HCT116 (cell line): ENCODE results near the gene OR4Q3. TPM values are rescaled to one million over a fixed set of nuclear protein-coding genes. Genes with fewer than 3 reads are reported as not detected.
"Not testable (repeated sequence)": the region's sequence is repeated elsewhere in the genome, so short reads cannot be mapped to it uniquely, and the experiment has no call there.

Experiments
- ATAC-seq: fragments of 200-7000 bp; cut with Tn5 transposase; 2 replicates; pipeline ENCODE4 v1.9.1; 2020; ENCODE audit warnings: mild to moderate bottlenecking, moderate library complexity
- BruUV-seq: library from RNA; stranded (reverse); fragments of 400-500 nt; replicated peaks from 2 replicates; lab custom pipeline; 2021; lab: Mats Ljungman, UMichigan
- CTCF ChIA-PET: fragments of 300-600 bp; sonication (Branson Sonifier 250); formaldehyde crosslinking; loops from one replicate; lab custom pipeline; 2021; ENCODE audit warnings: antibody characterized with exemption; lab: Charles Lee
- POLR2A ChIA-PET: fragments of 300-600, 350-600 bp; sonication (Branson Sonifier 250); formaldehyde crosslinking; loops from one replicate; lab custom pipeline; 2021; ENCODE audit warnings: antibody characterized with exemption; lab: Charles Lee
- RAD21 ChIA-PET, 2 experiments: fragments of 300-600 bp; sonication (Branson Sonifier 250); formaldehyde crosslinking; loops; one replicate each; lab custom pipeline; 2023; ENCODE audit warnings: low total read pairs in 2 of 2; ENCODE audit not compliant: uncharacterized antibody in 2 of 2, unreplicated experiment in 2 of 2, low non-redundant PET in 1 of 2; lab: Charles Lee
- DNase-seq: peaks from one replicate; pipeline ENCODE4 v3.0.0-alpha.2; 2010; ENCODE audit warnings: low read depth, low spot score
- H2AFZ ChIP-seq: fragments of 200-600 bp; shearing (Covaris generic), sonication (generic); 2 replicates; pipeline ENCODE4 v1.6.1; 2017; ENCODE audit warnings: low read depth, mixed run types, mixed read lengths, antibody characterized with exemption, low read length; ENCODE audit not compliant: poor library complexity, severe bottlenecking
- H3K27ac ChIP-seq: 2 replicates; pipeline ENCODE4 v1.5.1; 2012; ENCODE audit warnings: low read depth, low read length
- H3K27me3 ChIP-seq: fragments of 200-600 bp; sonication (generic); 2 replicates; pipeline ENCODE4 v1.6.1; 2016; ENCODE audit warnings: mixed run types, low read length, mixed read lengths; ENCODE audit not compliant: insufficient read depth
- H3K36me3 ChIP-seq, 2 experiments: fragments of 200-500 bp in 1 of 2; fragments of 200-600 bp in 1 of 2; sonication (Bioruptor generic) in 1 of 2; sonication (generic) in 1 of 2; 2 replicates each; pipeline versions ENCODE4 v1.5.1 to v1.6.1; 2014 to 2016; ENCODE audit warnings: low read length in 2 of 2, inconsistent platforms in 1 of 2, mixed read lengths in 1 of 2, mixed run types in 1 of 2; ENCODE audit not compliant: insufficient read depth in 2 of 2, control insufficient read depth in 1 of 2
- H3K4me1 ChIP-seq, 2 experiments: fragments of 200-600 bp in 1 of 2; sonication (generic) in 1 of 2; 2 replicates each; pipeline versions ENCODE4 v1.5.1 to v1.6.1; 2012 to 2017; ENCODE audit warnings: low read length in 2 of 2, inconsistent platforms in 1 of 2, mild to moderate bottlenecking in 1 of 2, mixed read lengths in 1 of 2, mixed run types in 1 of 2, moderate library complexity in 1 of 2; ENCODE audit not compliant: insufficient read depth in 2 of 2, control insufficient read depth in 1 of 2
- H3K4me2 ChIP-seq: fragments of 200-600 bp; sonication (generic); 2 replicates; pipeline ENCODE4 v1.6.1; 2017; ENCODE audit warnings: mixed run types, low read length, mixed read lengths
- H3K4me3 ChIP-seq, 2 experiments: fragments of 200-600 bp in 1 of 2; sonication (generic) in 1 of 2; replicated peaks in 1 of 2; 2 replicates each; pipeline ENCODE4 v1.5.1; 2011 to 2016; ENCODE audit warnings: low read length in 2 of 2, control low read depth in 1 of 2, low read depth in 1 of 2, mild to moderate bottlenecking in 1 of 2, mixed read lengths in 1 of 2, mixed run types in 1 of 2
- H3K79me2 ChIP-seq: fragments of 200-600 bp; sonication (generic); 2 replicates; pipeline ENCODE4 v1.6.1; 2017; ENCODE audit warnings: mild to moderate bottlenecking, mixed run types, low read length, moderate library complexity, mixed read lengths; ENCODE audit not compliant: insufficient read depth
- H3K9ac ChIP-seq: fragments of 200-600 bp; sonication (generic); 2 replicates; pipeline ENCODE4 v1.6.1; 2016; ENCODE audit warnings: low read length, mixed read lengths
- H3K9me2 ChIP-seq: fragments of 200-600 bp; sonication (generic), shearing (Covaris generic); 2 replicates; pipeline ENCODE4 v1.6.1; 2017; ENCODE audit warnings: mixed run types, mild to moderate bottlenecking, moderate library complexity; ENCODE audit not compliant: insufficient read depth
- H3K9me3 ChIP-seq, 2 experiments: fragments of 200-500 bp in 1 of 2; fragments of 200-600 bp in 1 of 2; sonication (Bioruptor generic) in 1 of 2; sonication (generic) in 1 of 2; 2 replicates each; pipeline ENCODE4 v1.6.1; 2014 to 2017; ENCODE audit warnings: low read length in 2 of 2, mixed read lengths in 2 of 2, inconsistent platforms in 1 of 2, low read depth in 1 of 2, mild to moderate bottlenecking in 1 of 2, mixed run types in 1 of 2, moderate library complexity in 1 of 2; ENCODE audit not compliant: control insufficient read depth in 1 of 2, insufficient read depth in 1 of 2
- H4K20me1 ChIP-seq: fragments of 200-600 bp; sonication (generic), shearing (Covaris generic); 2 replicates; pipeline ENCODE4 v1.6.1; 2017; ENCODE audit warnings: mixed run types, mild to moderate bottlenecking, moderate library complexity; ENCODE audit not compliant: insufficient read depth
- ATF3 ChIP-seq: IDR thresholded peaks from 2 replicates; pipeline ENCODE4 v1.6.1; 2012
- CBX3 ChIP-seq: IDR thresholded peaks from 2 replicates; pipeline ENCODE4 v1.6.1; 2012; ENCODE audit warnings: low read depth
- CTCF ChIP-seq, 3 experiments: fragments of 200-600 bp in 1 of 3; sonication (generic) in 1 of 3; IDR thresholded peaks in 2 of 3; conservative IDR thresholded peaks in 1 of 3; 2 replicates each; pipeline ENCODE4 v1.5.1; 2012 to 2017; ENCODE audit warnings: low read depth in 2 of 3, low read length in 2 of 3, antibody characterized with exemption in 1 of 3, borderline replicate concordance in 1 of 3, control low read depth in 1 of 3, mild to moderate bottlenecking in 1 of 3, mixed read lengths in 1 of 3, mixed run types in 1 of 3, moderate library complexity in 1 of 3; ENCODE audit not compliant: insufficient read depth in 1 of 3
- EGR1 ChIP-seq: IDR thresholded peaks from 2 replicates; pipeline ENCODE4 v1.6.1; 2012; ENCODE audit warnings: low read depth
- ELF1 ChIP-seq: IDR thresholded peaks from 2 replicates; pipeline ENCODE4 v1.6.1; 2012; ENCODE audit warnings: low read depth, borderline replicate concordance
- EZH2 ChIP-seq: fragments of 200-600 bp; sonication (generic); IDR thresholded peaks from 2 replicates; pipeline ENCODE4 v1.6.1; 2017; ENCODE audit warnings: antibody characterized with exemption, mixed run types
- EZH2phosphoT487 ChIP-seq: fragments of 200-600 bp; IDR thresholded peaks from 2 replicates; pipeline ENCODE4 v1.6.1; 2018; ENCODE audit warnings: antibody characterized with exemption, borderline replicate concordance
- FOSL1 ChIP-seq: IDR thresholded peaks from 2 replicates; pipeline ENCODE4 v1.6.1; 2012; ENCODE audit warnings: low read depth
- POLR2A ChIP-seq: IDR thresholded peaks from 2 replicates; pipeline ENCODE4 v1.7.0; 2011; ENCODE audit warnings: borderline replicate concordance; ENCODE audit not compliant: insufficient read depth, insufficient read length; ENCODE audit errors: extremely low read depth
- RAD21 ChIP-seq: IDR thresholded peaks from 2 replicates; pipeline ENCODE4 v1.6.1; 2012; ENCODE audit warnings: low read depth, mild to moderate bottlenecking
- REST ChIP-seq: IDR thresholded peaks from 2 replicates; pipeline ENCODE4 v1.6.1; 2012; ENCODE audit warnings: low read depth
- SIN3A ChIP-seq: IDR thresholded peaks from 2 replicates; pipeline ENCODE4 v1.6.1; 2012; ENCODE audit warnings: low read depth
- SRF ChIP-seq: IDR thresholded peaks from 2 replicates; pipeline ENCODE4 v1.6.1; 2012; ENCODE audit warnings: low read depth
- YY1 ChIP-seq: IDR thresholded peaks from 2 replicates; pipeline ENCODE4 v1.6.1; 2011; ENCODE audit warnings: low read length, low read depth, moderate library complexity, mild to moderate bottlenecking; ENCODE audit not compliant: insufficient replicate concordance; ENCODE audit errors: extremely low read depth
- intact Hi-C: fragments of 100-400 bp; cut with micrococcal nuclease; formaldehyde crosslinking; loops from 2 replicates; pipeline ENCODE4 v1.10.0; 2022
- total RNA-seq: library from RNA; stranded (reverse); gene quantifications from one replicate; pipeline ENCODE4 v1.2.1, GENCODE V29; 2021; ENCODE audit not compliant: unreplicated experiment

OR4Q3 gene
- total RNA-seq, 1 experiment from 2014 or later = not detected

GRCh38 chr14:19775587-19775986 is 32.2 kb downstream of the OR4Q3 start:
- H3K27me3 ChIP-seq = no peaks in the 10 kb centered on the region
- no peak overlapping the region for H2AFZ ChIP-seq
- ChIA-PET RAD21 (no interaction called here), POLR2A (no interaction called here), CTCF (no interaction called here)
- H3K9me3 ChIP-seq = peaks cover 10 to 34% of the 10 kb centered on the region in 2 experiments; a peak in 3 of 4 replicates
- H3K4me1 ChIP-seq = no peaks in the 10 kb centered on the region
- no peaks in the 10 kb centered on the region for H3K9me2 ChIP-seq
- TF ChIP-seq CTCF (IDR thresholded peaks at IDR 0.05 in 2 of 3, conservative IDR thresholded peaks at IDR 0.05 in 1 of 3; ENCODE audit: borderline replicate concordance in 1 of 3, insufficient read depth in 1 of 3, low read depth in 2 of 3, low read length in 2 of 3) (no peak), EGR1 (no peak), SIN3A (no peak), RAD21 (no peak), FOSL1 (no peak), YY1 (no peak), ATF3 (no peak), POLR2A (no peak), EZH2 (no peak), SRF (no peak), ELF1 (no peak), CBX3 (no peak), EZH2phosphoT487 (no peak), REST (no peak)
- H3K4me2 ChIP-seq = no peak overlapping the region
- no peaks in the 10 kb centered on the region; a peak in 1 of 4 replicates for H3K36me3 ChIP-seq
- no peaks in the 10 kb centered on the region for H4K20me1 ChIP-seq
- no peaks in the 10 kb centered on the region for H3K79me2 ChIP-seq
- no peak overlapping the region for H3K4me3 ChIP-seq
- no peak overlapping the region for H3K9ac ChIP-seq
- no TSS peak for BruUV-seq
- DNase-seq (no peak), ATAC-seq (no peak)
- intact Hi-C loops = no loop called here
- H3K27ac ChIP-seq = no peak overlapping the region

GRCh38 chr14:19785848-19786247 is 42.5 kb downstream of the OR4Q3 start:
- H4K20me1 ChIP-seq, H3K27ac ChIP-seq, H3K4me3 ChIP-seq, intact Hi-C loops, CTCF ChIA-PET, POLR2A ChIA-PET, H3K9me2 ChIP-seq, H3K36me3 ChIP-seq, RAD21 ChIA-PET, H3K4me1 ChIP-seq, BruUV-seq, H3K9ac ChIP-seq, DNase-seq, H3K79me2 ChIP-seq, ATAC-seq, H3K27me3 ChIP-seq, H2AFZ ChIP-seq, H3K4me2 ChIP-seq: not testable (repeated sequence)
- H3K9me3 ChIP-seq = peaks cover 14 to 30% of the 10 kb centered on the region in 2 experiments; a peak in 2 of 4 replicates
